22Rv1 (cell line): Measurements from ENCODE around the gene NEK10.

Experiments used
- CTCF ChIP-seq: fragments of 450-650 bp; IDR thresholded peaks from 2 replicates; pipeline ENCODE4 v1.5.1; 2017; ENCODE audit warnings: mild to moderate bottlenecking
- ZFX ChIP-seq: fragments of 450-650 bp; IDR thresholded peaks from 2 replicates; pipeline ENCODE4 v1.6.1; 2017; ENCODE audit warnings: antibody characterized with exemption, borderline replicate concordance

- no peak for TF ChIP-seq CTCF
- no peak for TF ChIP-seq ZFX
Observed at GRCh38 chr3:27110020-27110419, 259.2 kb downstream of the NEK10 start.
